ENCODE results near the gene DUSP16.
"Not testable (repeated sequence)": the region's sequence is repeated elsewhere in the genome, so short reads cannot be mapped to it uniquely, and the experiment has no call there.

The DUSP16 gene

DNA sequence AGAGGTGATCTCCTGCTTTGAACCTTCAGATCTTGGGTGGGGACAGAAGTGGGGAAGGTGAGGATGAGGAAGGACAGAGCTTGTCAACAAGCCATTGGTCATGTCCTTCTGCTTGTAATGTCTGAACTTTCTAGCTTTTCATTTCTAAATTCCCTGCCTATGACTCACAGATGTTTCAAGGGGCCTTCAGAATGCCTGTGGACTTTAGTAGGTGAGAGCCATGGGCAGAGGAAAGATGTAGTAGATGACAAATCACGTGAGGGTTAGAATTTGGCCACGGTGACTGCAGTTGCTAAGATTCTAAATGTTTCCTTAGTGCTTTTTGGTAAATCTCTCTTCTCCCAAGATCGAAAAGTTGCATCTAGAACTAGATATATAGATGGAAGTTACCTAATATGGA, 30.3 kb upstream of the DUSP16 start:
- CTCF ChIA-PET, result interaction anchor here (1.3 to 2.8 kb wide), 7 partner anchors 9 to 216 kb away, joined by 4 to 13 read pairs (median 8); no protein-coding TSS in a partner anchor
- POLR2A ChIA-PET, result no interaction called here
- no peak for DNase-seq (ENCODE audit: extremely low spot score)
- TF ChIP-seq, protein P1, sequence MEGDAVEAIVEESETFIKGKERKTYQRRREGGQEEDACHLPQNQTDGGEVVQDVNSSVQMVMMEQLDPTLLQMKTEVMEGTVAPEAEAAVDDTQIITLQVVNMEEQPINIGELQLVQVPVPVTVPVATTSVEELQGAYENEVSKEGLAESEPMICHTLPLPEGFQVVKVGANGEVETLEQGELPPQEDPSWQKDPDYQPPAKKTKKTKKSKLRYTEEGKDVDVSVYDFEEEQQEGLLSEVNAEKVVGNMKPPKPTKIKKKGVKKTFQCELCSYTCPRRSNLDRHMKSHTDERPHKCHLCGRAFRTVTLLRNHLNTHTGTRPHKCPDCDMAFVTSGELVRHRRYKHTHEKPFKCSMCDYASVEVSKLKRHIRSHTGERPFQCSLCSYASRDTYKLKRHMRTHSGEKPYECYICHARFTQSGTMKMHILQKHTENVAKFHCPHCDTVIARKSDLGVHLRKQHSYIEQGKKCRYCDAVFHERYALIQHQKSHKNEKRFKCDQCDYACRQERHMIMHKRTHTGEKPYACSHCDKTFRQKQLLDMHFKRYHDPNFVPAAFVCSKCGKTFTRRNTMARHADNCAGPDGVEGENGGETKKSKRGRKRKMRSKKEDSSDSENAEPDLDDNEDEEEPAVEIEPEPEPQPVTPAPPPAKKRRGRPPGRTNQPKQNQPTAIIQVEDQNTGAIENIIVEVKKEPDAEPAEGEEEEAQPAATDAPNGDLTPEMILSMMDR (IDR thresholded peaks at IDR 0.05; ENCODE audit: control extremely low read depth, extremely low read depth, low read depth, missing control alignments), result no peak

GRCh38 chr12:12590961-12591360, 28.3 kb upstream of the DUSP16 start:
- ChIA-PET POLR2A (interaction anchor here (0.5 kb wide), 1 partner anchor 135 kb away, joined by 4 read pairs; no protein-coding TSS in a partner anchor), CTCF (interaction anchor here (0.8 to 2.8 kb wide), 8 partner anchors 11 to 214 kb away, joined by 3 to 13 read pairs (median 4); partner anchors contain the start of gene DUSP16)

GRCh38 chr12:12588436-12588835, 25.8 kb upstream of the DUSP16 start:
- POLR2A ChIA-PET; DNase-seq (ENCODE audit: extremely low spot score): not testable (repeated sequence)
- CTCF ChIA-PET, result interaction anchor here (1.1 to 2.9 kb wide), 4 partner anchors 11 to 71 kb away, joined by 3 to 14 read pairs (median 6); partner anchors contain the start of gene DUSP16

More at GRCh38 chr12:12590961-12591360, 28.3 kb upstream of the DUSP16 start:
- DNase-seq (ENCODE audit: extremely low spot score), result no peak
- TF ChIP-seq, protein P1 (IDR thresholded peaks at IDR 0.05; ENCODE audit: control extremely low read depth, extremely low read depth, low read depth, missing control alignments), result no peak

GRCh38 chr12:12587878-12588277, 25.2 kb upstream of the DUSP16 start:
- TF ChIP-seq, protein P1 (IDR thresholded peaks at IDR 0.05; ENCODE audit: control extremely low read depth, extremely low read depth, low read depth, missing control alignments), result no peak
- POLR2A ChIA-PET, result no interaction called here
- no peak for DNase-seq (ENCODE audit: extremely low spot score)
- CTCF ChIA-PET, result interaction anchor here (1.1 to 2.9 kb wide), 7 partner anchors 8 to 121 kb away, joined by 3 to 14 read pairs (median 4); partner anchors contain the start of gene DUSP16

DNA sequence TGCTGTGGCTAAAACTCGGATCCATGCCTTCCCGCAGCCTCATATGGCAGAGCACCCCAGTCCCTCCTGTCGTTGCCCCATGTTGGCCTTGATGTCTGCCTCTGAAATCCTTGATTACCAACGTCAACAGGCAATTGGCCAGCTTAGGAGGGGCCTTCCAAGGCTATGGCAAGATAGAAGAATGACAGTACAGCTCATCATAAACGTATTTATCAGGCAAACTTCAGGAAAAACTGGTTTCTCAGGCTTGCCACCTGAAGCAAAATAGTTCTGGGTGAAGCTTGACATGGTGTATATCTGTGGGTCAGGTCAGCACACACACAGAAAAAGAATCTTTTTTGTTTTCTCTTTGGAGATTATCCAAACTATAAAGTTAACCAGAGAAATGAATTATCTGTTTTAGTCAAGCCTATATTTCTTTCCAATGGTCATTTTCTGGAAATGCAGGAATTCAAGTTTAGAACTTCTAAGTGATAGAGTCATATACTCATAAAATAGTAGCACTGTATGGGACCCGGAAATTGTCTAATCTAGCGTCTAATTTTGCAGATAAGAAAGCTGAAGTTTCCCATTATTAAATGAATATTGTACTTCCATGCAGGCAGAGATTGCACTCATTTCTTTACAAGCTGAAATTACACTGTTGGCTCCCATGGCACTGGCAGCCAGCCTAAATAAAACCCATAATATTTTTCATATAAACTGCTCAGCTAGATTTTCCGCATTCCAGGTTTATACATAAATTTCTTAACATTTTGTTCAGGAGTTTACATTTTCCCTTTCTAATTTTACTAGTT, 24.4 kb upstream of the DUSP16 start:
- TF ChIP-seq, protein P1 (IDR thresholded peaks at IDR 0.05; ENCODE audit: control extremely low read depth, extremely low read depth, low read depth, missing control alignments), result no peak
- DNase-seq (ENCODE audit: extremely low spot score), result no peak
- POLR2A ChIA-PET, result no interaction called here
- CTCF ChIA-PET, result interaction anchor here (0.6 to 2.9 kb wide), 6 partner anchors 9 to 122 kb away, joined by 3 to 14 read pairs (median 4); partner anchors contain the start of gene DUSP16

- ChIA-PET POLR2A (no interaction called here), CTCF (interaction anchor here (1.7 kb wide), 1 partner anchor 22 kb away, joined by 4 read pairs; no protein-coding TSS in a partner anchor)
- DNase-seq (ENCODE audit: extremely low spot score), result no peak
- TF ChIP-seq, protein P1 (IDR thresholded peaks at IDR 0.05; ENCODE audit: control extremely low read depth, extremely low read depth, low read depth, missing control alignments), result no peak
Measured at GRCh38 chr12:12585115-12585863, 22.6 kb upstream of the DUSP16 start.

All from GM10248 (cell line).